GM10248 (cell line): ENCODE measurements around the gene KNTC1.
A peak's percentile ranks its signal among the peaks of the same experiment; 100 is the strongest.
"Not testable (repeated sequence)": the region's sequence is repeated elsewhere in the genome, so short reads cannot be mapped to it uniquely, and the experiment has no call there.

Experiments
- CTCF ChIA-PET: fragments of 300-600 bp; sonication (Branson Sonifier 250); formaldehyde crosslinking; extraction: SDS; loops from one replicate; lab custom pipeline; 2021; ENCODE audit warnings: antibody characterized with exemption; lab: Yijun Ruan, JAX
- POLR2A ChIA-PET: fragments of 350-650 bp; sonication (Branson Sonifier 250); formaldehyde crosslinking; extraction: SDS; loops from one replicate; lab custom pipeline; 2020; ENCODE audit warnings: antibody characterized with exemption; lab: Yijun Ruan, JAX
- DNase-seq: peaks from one replicate; pipeline ENCODE4 v3.0.0; 2012; ENCODE audit errors: extremely low spot score
- TF ChIP-seq, protein P1 (sequence below): IDR thresholded peaks from 2 replicates; pipeline ENCODE4 v1.5.1; 2012; ENCODE audit warnings: mild to moderate bottlenecking, low read depth; ENCODE audit errors: extremely low read depth, missing control alignments, control extremely low read depth

Gene KNTC1

DNA sequence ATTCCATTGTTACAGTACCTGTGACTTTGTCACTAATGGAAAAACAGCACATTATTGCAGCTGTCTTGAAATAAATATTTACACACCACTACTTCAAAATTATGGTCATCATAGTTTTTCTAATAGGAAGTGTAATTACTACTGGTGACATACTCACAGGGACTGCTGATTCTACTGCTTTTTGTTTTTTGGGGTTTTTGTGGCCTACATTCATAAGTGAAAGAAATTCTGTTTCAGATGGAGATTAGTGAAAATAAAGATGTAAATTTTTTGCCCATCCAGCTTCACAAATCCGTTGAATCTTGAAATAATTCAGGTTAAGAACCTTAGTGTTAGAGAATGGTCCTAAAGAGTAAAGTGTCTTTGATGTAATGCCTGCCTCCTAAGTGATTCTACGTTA is 17.5 kb downstream of the KNTC1 start:
- TF ChIP-seq, protein P1, sequence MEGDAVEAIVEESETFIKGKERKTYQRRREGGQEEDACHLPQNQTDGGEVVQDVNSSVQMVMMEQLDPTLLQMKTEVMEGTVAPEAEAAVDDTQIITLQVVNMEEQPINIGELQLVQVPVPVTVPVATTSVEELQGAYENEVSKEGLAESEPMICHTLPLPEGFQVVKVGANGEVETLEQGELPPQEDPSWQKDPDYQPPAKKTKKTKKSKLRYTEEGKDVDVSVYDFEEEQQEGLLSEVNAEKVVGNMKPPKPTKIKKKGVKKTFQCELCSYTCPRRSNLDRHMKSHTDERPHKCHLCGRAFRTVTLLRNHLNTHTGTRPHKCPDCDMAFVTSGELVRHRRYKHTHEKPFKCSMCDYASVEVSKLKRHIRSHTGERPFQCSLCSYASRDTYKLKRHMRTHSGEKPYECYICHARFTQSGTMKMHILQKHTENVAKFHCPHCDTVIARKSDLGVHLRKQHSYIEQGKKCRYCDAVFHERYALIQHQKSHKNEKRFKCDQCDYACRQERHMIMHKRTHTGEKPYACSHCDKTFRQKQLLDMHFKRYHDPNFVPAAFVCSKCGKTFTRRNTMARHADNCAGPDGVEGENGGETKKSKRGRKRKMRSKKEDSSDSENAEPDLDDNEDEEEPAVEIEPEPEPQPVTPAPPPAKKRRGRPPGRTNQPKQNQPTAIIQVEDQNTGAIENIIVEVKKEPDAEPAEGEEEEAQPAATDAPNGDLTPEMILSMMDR, result no peak
- CTCF ChIA-PET, result interaction anchor here (1.0 kb wide), 1 partner anchor 10 kb away, joined by 3 read pairs; no protein-coding TSS in a partner anchor
- POLR2A ChIA-PET, result interaction anchor here (0.8 kb wide), 1 partner anchor 123 kb away, joined by 3 read pairs; no protein-coding TSS in a partner anchor
- DNase-seq, result peak; percentile 23

DNA sequence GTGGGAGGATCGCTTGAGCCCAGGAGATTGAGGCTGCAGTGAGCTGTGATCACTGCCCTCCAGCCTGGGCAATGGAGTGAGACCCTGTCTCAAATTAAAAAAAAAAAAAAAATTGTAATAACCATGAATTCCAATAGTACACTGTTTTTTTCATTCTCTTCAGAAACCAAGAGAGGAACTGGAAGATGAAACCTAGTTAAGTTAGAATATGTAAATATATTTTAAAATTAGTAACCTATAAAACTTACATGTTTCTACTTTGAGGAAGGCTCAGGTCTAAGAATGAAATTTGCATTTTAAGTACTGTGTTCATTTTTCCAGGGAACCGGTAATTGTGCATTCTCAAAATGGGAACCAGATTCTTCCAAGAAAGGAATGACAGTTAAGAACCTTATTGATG is 18.8 kb downstream of the KNTC1 start:
- DNase-seq, result peak; percentile 48
- CTCF ChIA-PET, result no interaction called here
- POLR2A ChIA-PET, result no interaction called here
- TF ChIP-seq, protein P1, result no peak

DNA sequence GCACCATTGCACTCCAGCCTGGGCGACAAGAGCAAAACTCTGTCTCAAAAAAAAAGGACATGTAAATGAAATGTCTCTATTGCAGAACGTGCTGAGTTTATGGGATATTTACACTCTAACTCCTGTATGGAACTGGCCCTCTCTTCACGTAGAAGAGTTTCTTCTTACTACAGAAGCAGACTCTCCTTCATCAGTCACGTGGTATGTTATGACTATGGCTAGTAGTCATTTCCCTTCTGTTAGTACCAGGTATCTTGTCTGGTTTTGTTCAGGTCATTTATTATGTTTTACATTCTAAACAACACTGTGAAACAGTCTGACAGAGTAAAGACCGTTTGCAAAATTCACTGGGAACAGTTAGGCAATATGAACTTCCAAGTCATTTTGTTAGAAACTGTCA is 20.3 kb downstream of the KNTC1 start:
- CTCF ChIA-PET, result interaction anchor here (0.9 to 1.1 kb wide), 2 partner anchors 8 to 10 kb away, joined by 3 to 6 read pairs; no protein-coding TSS in a partner anchor
- POLR2A ChIA-PET, result no interaction called here
- DNase-seq, result no peak
- TF ChIP-seq, protein P1, result no peak

DNA sequence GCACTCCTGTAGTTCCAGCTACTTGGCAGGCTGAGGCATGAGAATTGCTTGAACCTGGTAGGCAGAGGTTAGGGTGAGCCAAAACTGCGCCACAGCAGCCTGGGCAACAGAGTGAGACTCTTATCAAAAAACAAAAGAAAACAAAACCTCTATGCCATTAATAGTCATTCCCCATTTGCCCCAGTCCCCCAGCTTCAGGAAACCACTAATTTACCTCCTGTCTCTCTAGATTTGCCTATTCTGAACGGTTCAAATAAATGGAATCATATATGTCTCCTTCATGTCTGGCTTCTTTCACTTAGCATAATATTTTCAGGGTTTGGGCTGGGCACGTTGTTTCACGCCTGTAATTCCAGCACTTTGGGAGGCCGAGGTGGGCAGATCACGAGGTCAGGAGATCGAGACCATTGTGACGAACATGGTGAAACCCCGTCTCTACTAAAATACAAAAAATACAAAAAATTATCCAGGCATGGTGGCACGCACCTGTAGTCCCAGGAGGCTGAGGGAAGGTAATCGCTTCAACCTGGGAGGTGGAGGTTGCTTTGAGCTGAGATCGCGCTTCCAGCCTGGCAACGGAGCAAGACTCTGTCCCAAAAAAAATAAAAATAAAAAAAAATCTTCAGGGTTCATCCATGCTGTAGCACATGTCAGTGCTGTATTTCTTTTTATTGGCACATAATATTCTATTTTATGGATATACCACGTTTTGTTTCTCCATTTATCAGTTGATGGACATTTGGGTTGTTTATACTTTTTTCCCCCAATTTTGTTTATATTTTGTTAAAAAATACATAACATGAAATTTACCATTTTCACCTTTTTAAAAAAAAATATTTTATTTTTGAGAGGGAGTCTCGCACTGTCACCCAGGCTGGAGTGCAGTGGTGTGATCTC is 31.9 kb downstream of the KNTC1 start:
- ChIA-PET POLR2A (interaction anchor here (0.6 kb wide), 1 partner anchor 1024 kb away, joined by 3 read pairs; no protein-coding TSS in a partner anchor), CTCF (interaction anchor here (1.3 to 3.5 kb wide), 2 partner anchors 10 to 20 kb away, joined by 5 to 13 read pairs; no protein-coding TSS in a partner anchor)
- TF ChIP-seq, protein P1, result no peak
- no peak for DNase-seq

DNA sequence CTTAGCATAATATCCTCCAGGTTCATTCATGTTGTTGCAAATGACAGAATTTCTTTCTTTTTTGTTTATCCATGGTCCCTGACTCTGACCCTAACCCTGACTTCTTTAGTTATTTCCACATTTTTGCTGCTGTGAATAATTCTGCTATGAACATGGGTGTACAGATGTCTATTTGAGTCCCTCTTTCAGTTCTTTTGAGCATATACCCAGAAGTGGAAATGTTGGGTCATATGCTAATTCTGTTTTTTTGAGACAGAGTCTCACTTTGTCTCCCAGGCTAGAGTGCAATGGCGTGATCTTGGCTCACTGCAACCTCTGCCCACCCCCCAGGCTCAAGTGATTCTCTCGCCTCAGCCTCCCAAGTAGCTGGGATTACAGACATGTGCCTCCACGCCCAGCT is 33.1 kb downstream of the KNTC1 start:
- ChIA-PET POLR2A (no interaction called here), CTCF (no interaction called here)
- DNase-seq, result no peak
- TF ChIP-seq, protein P1, result no peak

DNA sequence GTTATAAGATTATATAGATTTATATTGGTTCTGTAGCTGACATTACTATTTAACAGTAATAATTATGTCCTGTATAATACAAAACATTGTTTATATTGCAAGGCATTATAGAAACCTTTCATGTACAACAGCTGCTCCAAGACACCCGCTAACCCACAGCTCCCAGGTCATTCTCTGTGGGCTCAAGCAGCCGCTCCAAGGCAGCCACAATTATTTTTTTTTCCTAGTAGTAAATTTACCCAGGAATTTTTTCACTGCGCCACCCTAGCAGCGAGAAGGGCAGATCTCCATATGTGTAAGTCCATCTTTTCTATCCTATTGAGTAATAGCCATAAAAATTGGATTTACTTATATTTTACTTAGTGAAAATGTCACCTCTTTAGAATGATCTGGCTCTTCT is 36.3 kb downstream of the KNTC1 start:
- TF ChIP-seq, protein P1, result no peak
- DNase-seq, result no peak
- ChIA-PET POLR2A (no interaction called here), CTCF (no interaction called here)

DNA sequence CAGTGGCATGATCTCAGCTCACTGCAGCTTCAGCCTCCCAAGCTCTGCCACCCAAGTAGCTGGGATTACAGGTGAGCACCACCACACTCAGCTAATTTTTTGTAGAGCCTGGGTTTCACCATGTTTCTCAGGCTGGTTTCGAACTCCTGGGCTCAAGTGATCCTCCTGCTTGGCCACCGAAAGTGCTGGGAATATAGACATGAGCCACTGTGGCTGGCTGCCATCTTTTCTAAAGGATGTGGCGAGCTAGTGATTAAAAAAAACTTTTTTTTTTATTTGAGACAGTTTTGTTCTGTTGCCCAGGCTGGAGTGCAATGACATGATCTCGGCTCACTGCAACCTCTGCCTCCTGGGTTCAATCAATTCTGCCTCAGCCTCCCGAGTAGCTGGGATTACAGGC is 39.8 kb downstream of the KNTC1 start:
- not testable (repeated sequence) for DNase-seq
- ChIA-PET CTCF (interaction anchor here (1.9 kb wide), 1 partner anchor 10 kb away, joined by 4 read pairs; no protein-coding TSS in a partner anchor), POLR2A (interaction anchor here (0.6 kb wide), 1 partner anchor 54 kb away, joined by 3 read pairs; no protein-coding TSS in a partner anchor)
